CD4-positive, alpha-beta T cell treated with Interleukin-15 for 1 hour (primary cell): ENCODE results near the gene CELA2A.
A peak's percentile ranks its signal among the peaks of the same experiment; 100 is the strongest.
"Not testable (repeated sequence)": the region's sequence is repeated elsewhere in the genome, so short reads cannot be mapped to it uniquely, and the experiment has no call there.

Experiments used
- DNase-seq: peaks from one replicate; pipeline ENCODE4 v3.0.0-alpha.2; 2020

CELA2A gene

GRCh38 chr1:15425521-15425920, 31.0 kb upstream of the CELA2A start:
- no peak for DNase-seq

GRCh38 chr1:15425958-15426357, 30.6 kb upstream of the CELA2A start:
- DNase-seq = no peak

DNA sequence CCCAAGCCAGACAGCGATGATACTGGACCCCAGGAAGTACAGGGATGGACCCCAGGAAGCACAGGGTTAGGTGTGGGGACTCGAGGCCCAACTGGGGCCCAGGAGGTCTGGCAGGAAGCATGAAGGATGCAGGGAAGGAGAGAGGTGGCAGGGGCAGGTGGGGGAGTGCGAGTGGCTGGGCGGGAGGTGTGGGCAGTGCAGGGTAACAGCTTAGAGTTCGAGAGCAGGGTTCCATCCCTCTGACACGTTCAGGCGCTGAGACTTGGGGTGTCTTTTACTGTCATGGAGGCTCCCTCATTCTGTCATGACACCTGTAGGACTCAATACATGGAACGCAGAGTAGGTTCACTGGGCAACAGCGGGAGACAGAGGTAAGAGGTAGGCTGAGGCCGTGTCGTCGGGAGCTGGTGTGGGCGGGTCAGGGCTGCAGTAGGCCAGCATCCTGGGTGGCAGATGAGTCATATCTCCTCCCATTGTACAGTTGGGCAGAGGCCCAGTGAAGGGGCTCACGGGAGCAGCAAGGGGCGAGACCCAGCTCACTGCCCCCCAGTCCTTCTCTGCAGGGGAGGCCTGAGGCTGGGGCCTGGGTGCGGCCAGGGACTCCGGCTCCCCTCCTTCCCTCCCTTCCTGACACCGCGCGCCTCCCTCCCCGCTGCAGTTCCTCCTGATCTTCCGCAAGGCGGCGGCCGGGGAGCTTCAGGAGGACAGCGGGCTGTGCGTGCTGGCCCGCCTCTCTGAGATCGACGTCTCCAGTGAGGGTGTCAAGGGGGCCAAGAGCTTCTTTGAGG, 29.8 kb upstream of the CELA2A start:
- no peak for DNase-seq

DNA sequence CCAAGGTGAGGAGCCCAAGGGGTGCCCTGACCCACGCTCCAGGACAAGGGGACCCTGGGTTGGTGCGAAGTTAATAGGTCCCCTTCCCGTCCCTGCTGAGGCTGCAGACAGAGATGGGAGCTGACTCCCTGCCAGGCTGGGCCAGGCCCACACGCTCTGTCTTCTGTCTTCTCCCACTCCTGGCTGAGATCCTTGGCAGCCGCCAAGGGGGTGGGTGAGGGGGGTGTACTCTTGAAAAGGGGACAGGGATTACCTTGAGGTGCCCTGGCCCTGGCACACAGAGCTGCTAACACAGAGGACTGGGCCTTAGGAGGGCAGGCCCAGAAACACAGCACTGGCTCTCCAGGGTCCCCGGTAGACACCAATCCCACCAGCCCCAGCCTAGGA, 29.3 kb upstream of the CELA2A start:
- DNase-seq = no peak

- DNase-seq = not testable (repeated sequence)
Measured at GRCh38 chr1:15428252-15428651, 28.3 kb upstream of the CELA2A start.

DNA sequence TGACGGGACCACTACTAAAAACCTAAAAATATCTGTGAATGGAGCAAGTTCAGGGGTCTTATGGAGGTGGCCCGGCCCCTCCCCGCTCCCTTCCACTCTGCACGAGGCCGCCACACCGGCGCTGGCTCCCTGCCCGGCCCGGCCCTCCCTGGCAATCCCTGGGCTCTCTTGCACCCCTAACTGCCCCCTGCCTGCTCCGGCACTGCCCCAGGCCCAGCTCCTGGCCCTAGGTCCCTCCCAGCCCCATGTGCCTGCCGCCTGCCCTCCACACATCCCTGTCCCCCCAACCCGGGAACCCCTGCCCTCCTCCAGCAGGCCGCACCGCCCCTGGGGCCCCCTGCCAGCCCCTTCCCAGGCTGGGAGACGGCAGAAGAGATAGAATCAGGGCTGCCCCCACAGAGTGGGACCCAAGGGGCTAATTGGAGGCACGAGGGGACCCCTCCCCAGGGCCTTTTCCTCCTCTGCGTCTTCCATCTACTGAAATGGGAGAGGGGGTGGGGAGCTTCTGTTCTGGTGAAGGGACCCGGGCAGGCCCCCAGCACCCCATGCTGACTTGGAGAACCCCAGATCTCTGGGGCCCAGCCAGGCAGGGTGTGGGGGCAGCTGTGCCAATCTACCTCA, 27.6 kb upstream of the CELA2A start:
- DNase-seq = peak; percentile 15

GRCh38 chr1:15429701-15430149, 26.8 kb upstream of the CELA2A start:
- DNase-seq = peak; percentile 54

DNA sequence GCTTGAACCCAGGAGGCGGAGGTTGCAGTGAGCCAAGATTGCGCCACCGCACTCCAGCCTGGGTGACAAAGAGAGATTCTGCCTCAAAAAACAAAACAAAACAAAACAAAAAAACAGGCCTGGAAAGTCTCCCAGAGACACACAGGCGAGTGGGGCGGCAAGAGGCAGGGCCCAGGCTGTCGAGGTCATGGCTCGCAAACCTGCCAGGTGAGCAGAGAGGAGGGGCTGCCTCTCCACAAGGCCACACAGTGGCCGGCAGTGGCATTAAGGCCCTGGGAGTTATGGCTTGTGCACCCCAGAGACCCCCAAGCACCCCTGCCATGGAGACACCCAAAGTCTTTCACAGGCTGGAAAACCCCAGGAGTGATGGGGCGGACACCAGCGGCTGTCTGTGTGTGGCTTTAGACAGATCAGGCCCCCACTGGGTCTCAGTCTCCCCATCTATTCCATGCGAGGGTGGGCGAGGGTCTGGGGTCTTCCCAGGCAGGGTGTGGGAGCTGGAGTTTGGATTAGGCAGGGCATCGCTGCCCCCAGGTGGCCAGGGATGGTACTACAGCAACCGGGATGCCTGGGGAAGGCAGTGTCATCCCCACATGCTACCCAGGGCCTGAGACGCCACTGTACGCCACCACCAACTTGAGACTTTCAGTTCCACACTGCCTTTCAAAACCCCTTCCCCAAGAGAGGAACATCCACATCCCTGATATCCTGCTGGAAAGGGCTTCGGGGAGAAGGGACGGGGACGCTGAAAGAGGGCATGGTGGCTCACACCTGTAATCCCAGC, 25.6 kb upstream of the CELA2A start:
- DNase-seq = peak; percentile 66

- DNase-seq = peak; percentile 16
Measured at GRCh38 chr1:15431571-15431948, 25.0 kb upstream of the CELA2A start.

GRCh38 chr1:15432324-15432723, 24.2 kb upstream of the CELA2A start:
- peak; percentile 16 for DNase-seq

DNA sequence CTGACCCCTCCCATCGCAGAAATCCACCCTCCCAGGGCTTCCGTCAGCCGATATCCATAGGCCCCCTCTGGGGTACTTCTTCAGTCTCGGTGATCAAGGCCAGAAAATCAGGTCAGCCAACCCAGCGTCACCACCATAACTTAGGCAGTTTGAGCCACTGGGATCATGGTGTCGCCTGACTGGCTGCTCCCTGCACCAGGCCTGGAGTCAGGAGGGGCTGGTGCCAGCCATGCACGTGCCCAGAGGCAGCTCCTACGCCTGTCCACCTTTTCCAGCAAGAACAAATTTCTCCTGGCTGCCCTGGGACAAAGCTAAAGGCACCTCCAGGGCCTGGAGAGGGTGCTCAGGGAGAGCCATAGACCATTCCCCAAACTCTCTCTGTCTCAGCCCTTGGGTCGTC, 23.1 kb upstream of the CELA2A start:
- peak; percentile 24 for DNase-seq

DNA sequence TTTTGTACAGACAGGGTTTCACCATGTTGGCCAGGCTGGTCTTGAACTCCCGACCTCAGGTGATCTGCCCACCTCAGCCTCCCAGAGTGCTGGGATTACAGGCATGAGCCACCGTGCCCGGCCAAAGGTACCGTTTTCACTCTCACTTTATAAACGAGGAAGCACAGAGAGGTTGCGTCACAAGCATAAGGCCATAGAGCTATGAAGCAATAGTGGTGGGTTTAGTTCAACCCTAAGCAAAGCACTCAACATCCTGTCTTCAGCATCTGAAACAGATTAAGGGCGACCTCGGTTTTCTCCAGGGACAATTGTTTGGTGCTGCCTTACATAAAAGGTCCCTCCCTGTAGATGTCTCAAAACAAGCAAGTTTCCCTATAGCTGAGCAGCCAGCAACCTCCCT, 21.8 kb upstream of the CELA2A start:
- peak; percentile 45 for DNase-seq

DNA sequence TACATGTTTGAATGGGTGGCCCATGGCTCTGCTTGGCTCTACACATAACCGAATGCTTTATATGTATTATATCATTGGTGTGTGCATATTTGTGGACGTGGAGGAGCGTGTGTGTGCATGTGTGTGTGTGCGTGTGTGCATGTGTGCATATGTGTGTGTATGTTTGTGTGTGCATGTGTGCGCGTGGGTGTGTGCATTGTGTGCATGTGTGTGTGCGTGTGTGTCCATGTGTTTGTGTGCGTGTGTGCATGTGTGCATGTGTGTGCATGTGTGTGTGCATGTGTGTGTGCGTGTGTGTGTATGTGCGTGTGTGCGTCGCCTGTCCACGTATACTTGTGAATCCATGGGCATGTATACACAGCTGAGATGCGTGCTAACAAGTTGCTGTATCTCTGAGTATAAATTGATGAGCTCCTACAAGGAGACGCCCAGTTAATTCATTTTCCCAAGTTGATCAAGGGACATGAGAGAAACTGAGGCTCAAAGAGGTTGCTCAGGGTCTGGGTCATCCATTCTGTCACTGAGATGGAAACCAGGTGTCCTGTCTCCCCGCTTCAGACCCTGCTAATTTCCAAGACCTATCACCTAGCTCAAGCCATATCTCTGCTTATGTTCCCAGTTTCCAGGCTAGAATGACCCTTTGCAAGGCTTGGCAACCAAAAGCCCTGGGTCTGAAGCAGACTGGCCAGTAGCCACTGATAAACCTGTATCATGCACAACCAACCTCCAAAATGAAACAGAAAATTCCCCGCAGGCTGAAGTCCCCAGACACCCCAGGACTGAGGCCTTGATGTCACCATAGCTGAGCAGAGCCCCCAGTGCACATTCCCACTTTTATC, 21.1 kb upstream of the CELA2A start:
- peak; percentile 23 for DNase-seq

GRCh38 chr1:15436881-15437442, 19.6 kb upstream of the CELA2A start:
- DNase-seq = no peak

DNA sequence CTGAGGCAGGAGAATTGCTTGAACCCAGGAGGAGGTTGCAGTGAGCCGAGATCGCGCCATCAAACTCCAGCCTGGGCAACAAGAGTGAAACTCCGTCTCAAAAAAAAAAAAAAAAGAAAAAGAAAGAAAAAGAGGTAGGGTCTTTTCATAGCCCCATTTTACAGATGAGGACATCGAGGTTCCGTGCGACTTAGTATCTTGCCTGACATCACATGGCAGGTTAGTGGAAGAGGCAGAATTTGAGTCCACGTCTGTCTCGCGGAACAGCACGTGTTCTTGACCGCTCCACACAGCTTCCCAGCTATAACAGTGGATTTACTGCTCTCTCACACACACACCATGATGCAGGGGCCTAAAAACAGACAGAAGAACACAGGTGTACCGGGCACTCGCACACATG, 17.2 kb upstream of the CELA2A start:
- no peak for DNase-seq

DNA sequence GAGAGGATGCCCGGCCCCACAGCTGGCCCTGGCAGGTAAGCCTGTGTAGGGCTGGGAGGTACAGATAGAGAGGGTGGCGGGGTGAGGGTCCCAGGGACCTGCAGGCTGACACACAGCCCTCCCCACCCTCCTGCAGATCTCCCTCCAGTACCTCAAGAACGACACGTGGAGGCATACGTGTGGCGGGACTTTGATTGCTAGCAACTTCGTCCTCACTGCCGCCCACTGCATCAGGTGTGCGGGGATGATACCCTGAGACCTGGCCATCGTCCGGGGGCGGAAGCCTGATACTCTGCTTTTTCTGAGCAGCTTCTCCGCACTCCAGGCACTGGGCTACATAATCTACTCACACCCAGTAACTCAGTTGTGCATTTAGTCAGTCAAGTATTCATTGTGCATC, 16.2 kb upstream of the CELA2A start:
- no peak for DNase-seq

- DNase-seq = no peak
Measured at GRCh38 chr1:15441247-15441646, 15.3 kb upstream of the CELA2A start.

DNA sequence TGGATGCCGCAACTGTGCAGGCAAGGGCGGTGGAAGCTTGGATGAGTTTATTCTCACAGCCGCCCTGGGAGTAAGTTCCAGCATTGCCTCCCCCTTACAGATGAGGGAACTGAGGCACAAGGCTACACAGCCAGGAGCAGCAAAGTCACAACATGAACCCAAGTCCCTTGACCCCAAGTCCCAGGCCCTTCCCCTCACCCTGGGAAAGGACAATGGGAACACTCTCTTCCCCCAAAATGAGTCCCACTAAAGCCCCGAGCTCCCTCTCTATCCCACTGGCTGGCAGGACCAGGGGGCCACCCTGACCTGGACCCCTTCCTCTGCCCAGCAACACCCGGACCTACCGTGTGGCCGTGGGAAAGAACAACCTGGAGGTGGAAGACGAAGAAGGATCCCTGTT, 14.4 kb upstream of the CELA2A start:
- DNase-seq = no peak

DNA sequence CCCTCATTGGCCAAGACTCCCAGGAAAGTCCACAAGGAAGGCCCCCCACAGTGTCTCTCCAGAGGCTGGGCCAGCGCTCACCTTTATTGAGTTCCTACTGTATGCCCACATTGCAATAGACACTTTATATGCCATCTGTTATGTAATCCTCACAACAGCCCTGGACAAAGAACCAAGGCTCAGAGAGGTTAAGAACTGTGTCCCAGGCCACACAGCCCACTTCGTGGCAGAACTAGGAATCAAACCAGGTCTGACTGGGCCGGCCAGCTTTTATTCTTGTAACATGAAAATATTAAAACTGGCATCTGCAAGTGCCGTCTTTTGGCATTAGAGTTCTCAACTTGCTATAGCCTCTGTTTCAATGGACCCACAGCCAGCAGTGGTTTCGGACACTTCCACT, 13.8 kb upstream of the CELA2A start:
- DNase-seq = no peak

- no peak for DNase-seq
Measured at GRCh38 chr1:15443281-15443680, 13.3 kb upstream of the CELA2A start.

- DNase-seq = no peak
Measured at GRCh38 chr1:15444468-15445389, 11.8 kb upstream of the CELA2A start.
